NB4 (cell line): ENCODE measurements around the gene ZNF514.

Source experiments
- DNase-seq: peaks from one replicate; pipeline ENCODE4 v3.0.0; 2010; ENCODE audit warnings: low read depth
- H3K4me3 ChIP-seq: one replicate; pipeline ENCODE4 v1.5.1; 2011; ENCODE audit warnings: mild to moderate bottlenecking, low read depth, low read length, moderate library complexity
- MYC ChIP-seq: IDR thresholded peaks from 2 replicates; pipeline ENCODE4 v1.6.1; 2011; ENCODE audit warnings: low read depth, low read length
- POLR2A ChIP-seq: IDR thresholded peaks from 2 replicates; pipeline ENCODE4 v1.6.1; 2011; ENCODE audit warnings: mild to moderate bottlenecking; ENCODE audit not compliant: insufficient read length; ENCODE audit errors: extremely low read depth
- TF ChIP-seq, protein P1 (sequence below): IDR thresholded peaks from one replicate; pipeline ENCODE4 v1.5.1; 2012; ENCODE audit warnings: low read depth, low read length
- TF ChIP-seq, protein P2 (sequence below): IDR thresholded peaks from 2 replicates; pipeline ENCODE4 v1.6.1; 2011; ENCODE audit warnings: low read depth, low read length

The ZNF514 gene

GRCh38 chr2:95159690-95160449, at the start of gene ZNF514:
Gene ZNF514 (minus strand): TSS chr2:95159848. CDS start chr2:95153253, 6,595 bp downstream.
- TF ChIP-seq, protein P1, sequence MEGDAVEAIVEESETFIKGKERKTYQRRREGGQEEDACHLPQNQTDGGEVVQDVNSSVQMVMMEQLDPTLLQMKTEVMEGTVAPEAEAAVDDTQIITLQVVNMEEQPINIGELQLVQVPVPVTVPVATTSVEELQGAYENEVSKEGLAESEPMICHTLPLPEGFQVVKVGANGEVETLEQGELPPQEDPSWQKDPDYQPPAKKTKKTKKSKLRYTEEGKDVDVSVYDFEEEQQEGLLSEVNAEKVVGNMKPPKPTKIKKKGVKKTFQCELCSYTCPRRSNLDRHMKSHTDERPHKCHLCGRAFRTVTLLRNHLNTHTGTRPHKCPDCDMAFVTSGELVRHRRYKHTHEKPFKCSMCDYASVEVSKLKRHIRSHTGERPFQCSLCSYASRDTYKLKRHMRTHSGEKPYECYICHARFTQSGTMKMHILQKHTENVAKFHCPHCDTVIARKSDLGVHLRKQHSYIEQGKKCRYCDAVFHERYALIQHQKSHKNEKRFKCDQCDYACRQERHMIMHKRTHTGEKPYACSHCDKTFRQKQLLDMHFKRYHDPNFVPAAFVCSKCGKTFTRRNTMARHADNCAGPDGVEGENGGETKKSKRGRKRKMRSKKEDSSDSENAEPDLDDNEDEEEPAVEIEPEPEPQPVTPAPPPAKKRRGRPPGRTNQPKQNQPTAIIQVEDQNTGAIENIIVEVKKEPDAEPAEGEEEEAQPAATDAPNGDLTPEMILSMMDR: no peak
- TF ChIP-seq MYC: peak; percentile 24; the same call in 1 of the 2 replicates
- TF ChIP-seq, protein P2, sequence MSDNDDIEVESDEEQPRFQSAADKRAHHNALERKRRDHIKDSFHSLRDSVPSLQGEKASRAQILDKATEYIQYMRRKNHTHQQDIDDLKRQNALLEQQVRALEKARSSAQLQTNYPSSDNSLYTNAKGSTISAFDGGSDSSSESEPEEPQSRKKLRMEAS: peak; percentile 48; the same call in 1 of the 2 replicates
- H3K4me3 ChIP-seq: peak within 1 kb of the TSS; percentile 63

DNA sequence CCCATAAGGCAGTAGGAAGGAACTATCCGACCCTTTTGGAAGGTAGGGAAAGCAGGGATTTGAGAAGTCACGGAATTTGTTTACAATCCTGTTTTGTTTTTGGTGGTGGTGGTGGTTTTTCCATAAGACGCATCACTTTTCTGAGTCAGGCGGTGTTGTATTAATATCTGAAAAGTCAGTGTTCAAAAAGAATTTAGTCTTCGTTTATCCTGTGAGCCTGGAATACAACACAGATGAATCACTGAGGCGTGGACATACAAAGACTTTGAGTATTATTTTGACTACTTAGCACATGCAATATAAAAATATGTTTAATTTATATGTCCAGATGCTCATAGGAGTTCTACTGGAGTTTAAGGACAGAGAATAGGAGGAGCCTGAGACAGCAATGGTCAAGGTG, 48.5 kb upstream of the ZNF514 start:
- TF ChIP-seq, protein P1: no peak
- no peak for TF ChIP-seq MYC
- no peak for DNase-seq
- peak overlapping the region; percentile 70 for H3K4me3 ChIP-seq

More at GRCh38 chr2:95159690-95160449, at the start of gene ZNF514:
- DNase-seq: peak; percentile 86

DNA sequence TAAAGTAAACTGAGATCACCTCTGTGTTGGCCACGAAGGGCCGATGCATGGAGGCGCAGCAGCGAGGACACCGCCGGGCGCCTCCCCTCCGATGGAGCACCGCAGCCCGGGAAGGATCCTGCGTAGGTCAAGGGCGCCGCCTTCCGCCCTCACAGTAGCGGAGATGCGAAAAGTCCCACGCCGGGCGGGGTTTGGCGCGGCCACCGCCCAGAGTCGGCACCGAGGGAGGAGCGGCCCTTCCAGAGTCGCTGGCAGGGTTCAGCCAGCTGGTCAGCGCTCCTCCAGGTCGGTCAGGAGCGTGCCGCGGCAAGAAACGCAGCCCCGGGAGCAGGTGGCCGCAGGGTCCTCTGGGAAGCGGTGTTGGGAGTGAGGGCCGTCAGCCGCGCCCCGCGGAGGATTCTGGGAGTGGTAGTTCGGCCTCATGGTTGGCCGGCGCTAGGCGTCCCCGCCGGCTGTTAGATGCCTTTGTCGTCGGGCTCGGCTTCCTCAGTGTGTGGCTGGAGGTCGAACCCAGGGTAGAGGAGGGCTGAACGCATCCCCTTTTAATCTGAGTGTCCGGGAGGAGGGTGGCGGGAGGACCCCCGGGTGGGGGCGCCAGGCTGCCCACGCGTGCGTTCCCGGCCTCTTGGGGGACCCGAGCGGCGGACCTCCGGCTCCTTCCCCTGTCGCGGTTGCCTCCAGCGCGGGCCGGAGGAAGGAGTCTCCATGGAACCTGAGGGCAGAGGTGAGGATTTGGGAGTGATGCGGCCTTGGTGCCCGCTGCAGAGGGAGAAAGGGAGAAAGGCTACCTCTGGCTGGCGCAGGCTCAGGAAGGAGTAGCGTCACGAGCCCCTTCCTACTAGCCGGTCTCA, 47.7 kb upstream of the ZNF514 start, which contains the start of gene ZNF892:
Gene ZNF892 (plus strand): TSS at position 411 of the 851 bp plus-strand sequence. CDS start 295 bp downstream, at position 706.
- peak; percentile 93 for DNase-seq
- TF ChIP-seq, protein P2: no peak
- TF ChIP-seq, protein P1: peak; percentile 20
- H3K4me3 ChIP-seq: peak within 1 kb of the TSS; percentile 70

DNA sequence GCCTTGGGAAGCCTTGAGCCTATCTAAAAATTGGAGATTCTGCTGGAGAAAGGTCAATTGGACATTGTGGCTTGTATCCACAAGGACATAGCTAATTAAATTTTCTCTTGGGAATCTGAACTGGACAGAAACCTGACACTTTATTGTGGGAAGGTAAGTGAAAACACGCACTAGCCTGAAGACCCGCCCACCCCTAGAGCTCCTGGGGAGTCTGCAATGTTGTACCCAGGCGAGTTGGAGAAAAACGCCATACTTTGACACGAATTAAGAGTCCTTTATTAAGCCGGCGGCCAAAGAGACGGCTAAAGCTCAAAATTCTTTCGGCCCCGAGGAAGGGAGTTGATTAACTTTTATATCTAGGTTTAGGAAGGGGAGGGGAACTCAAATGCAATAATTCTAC, 46.4 kb upstream of the ZNF514 start:
- H3K4me3 ChIP-seq: no peak overlapping the region
- DNase-seq: no peak
- TF ChIP-seq MYC (no peak), POLR2A (no peak)
- TF ChIP-seq, protein P2: no peak
- TF ChIP-seq, protein P1: no peak

DNA sequence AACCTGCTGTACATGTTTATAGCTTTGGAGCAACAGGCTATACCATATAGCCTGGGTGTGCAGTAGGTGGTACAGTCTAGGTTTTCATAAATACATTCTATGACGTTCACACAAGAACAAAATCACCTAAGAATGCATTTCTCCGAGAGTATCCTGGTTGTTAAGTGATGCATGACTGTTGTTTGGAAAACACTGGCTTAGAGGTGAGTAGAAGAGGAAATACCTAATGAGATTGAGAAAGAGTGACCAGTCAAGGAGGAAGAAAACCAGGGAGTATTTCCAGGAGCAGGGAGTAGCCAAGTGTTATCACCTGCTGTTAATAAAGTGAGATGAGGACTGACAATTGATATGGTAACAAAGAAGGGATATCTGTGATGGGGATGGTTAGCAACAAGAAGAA, 44.7 kb upstream of the ZNF514 start:
- H3K4me3 ChIP-seq: no peak overlapping the region
- DNase-seq: no peak
- TF ChIP-seq, protein P2: no peak

- H3K4me3 ChIP-seq: no peak overlapping the region
- DNase-seq: no peak
- TF ChIP-seq, protein P2: no peak
- TF ChIP-seq POLR2A (no peak), MYC (no peak)
- TF ChIP-seq, protein P1: no peak
These were observed 44.3 kb upstream of the ZNF514 start for GRCh38 chr2:95203911-95204310.
